Activated CD4-positive, CD25-positive, alpha-beta regulatory T cell treated with anti-CD3 and anti-CD28 coated beads, Interleukin-2, amount 50 U/mL, for 24 hours (primary cell): ENCODE results near the gene FBXO28.
A peak's percentile ranks its signal among the peaks of the same experiment; 100 is the strongest.

ENCODE experiments used
- ATAC-seq, 2 donors: fragments of 150-1000 bp; cut with Tn5 transposase; one replicate each; pipeline ENCODE4 v1.10.0; 2021; ENCODE audit warnings: mild to moderate bottlenecking in 1 of 2, moderate library complexity in 1 of 2

Gene FBXO28

GRCh38 chr1:224160171-224160682, 46.3 kb downstream of the FBXO28 start:
- ATAC-seq: no peak

- ATAC-seq: no peak
Observed at GRCh38 chr1:224162768-224163167, 48.9 kb downstream of the FBXO28 start.

- ATAC-seq: no peak
Observed at GRCh38 chr1:224163311-224163710, 49.4 kb downstream of the FBXO28 start.

- peak; percentile 88 to 92 for ATAC-seq
Observed at GRCh38 chr1:224168859-224169380, 55.0 kb downstream of the FBXO28 start.

- no peak for ATAC-seq
Observed at GRCh38 chr1:224169718-224170270, 55.9 kb downstream of the FBXO28 start.

- no peak for ATAC-seq
Observed at GRCh38 chr1:224170343-224170742, 56.4 kb downstream of the FBXO28 start.

- peak in 1 of 2 donors; percentile 27 for ATAC-seq
Observed at GRCh38 chr1:224170748-224171478, 57.0 kb downstream of the FBXO28 start.

- ATAC-seq: no peak
Observed at GRCh38 chr1:224172229-224172628, 58.3 kb downstream of the FBXO28 start.

- ATAC-seq: no peak
Observed at GRCh38 chr1:224173523-224173922, 59.6 kb downstream of the FBXO28 start.

- peak in 1 of 2 donors; percentile 78 for ATAC-seq
Observed at GRCh38 chr1:224175617-224176016, 61.7 kb downstream of the FBXO28 start.

GRCh38 chr1:224177356-224177999, 63.6 kb downstream of the FBXO28 start:
- no peak for ATAC-seq

- no peak for ATAC-seq
Observed at GRCh38 chr1:224178894-224179293, 65.0 kb downstream of the FBXO28 start.

GRCh38 chr1:224180783-224181452, 67.0 kb downstream of the FBXO28 start:
- ATAC-seq: no peak

- ATAC-seq: no peak
Observed at GRCh38 chr1:224181453-224181810, 67.5 kb downstream of the FBXO28 start.

GRCh38 chr1:224182057-224182865, 68.3 kb downstream of the FBXO28 start:
- peak; percentile 66 to 67 for ATAC-seq

- ATAC-seq: peak; percentile 72 to 78
Observed at GRCh38 chr1:224182866-224183590, 69.1 kb downstream of the FBXO28 start, which contains the start of gene DEGS1. Gene DEGS1 (plus strand): TSS chr1:224183240. CDS start chr1:224183337, 97 bp downstream.

GRCh38 chr1:224183591-224184312, 69.8 kb downstream of the FBXO28 start:
- ATAC-seq: peak; percentile 27 to 40

GRCh38 chr1:224185208-224185607, 71.3 kb downstream of the FBXO28 start:
- ATAC-seq: no peak

GRCh38 chr1:224188286-224188685, 74.4 kb downstream of the FBXO28 start:
- ATAC-seq: peak in 1 of 2 donors; percentile 41

- no peak for ATAC-seq
Observed at GRCh38 chr1:224189561-224189960, 75.7 kb downstream of the FBXO28 start.
